HCT116 (cell line): ENCODE data around the gene FNDC3B. TPM values are rescaled to one million over a fixed set of nuclear protein-coding genes. Genes with fewer than 3 reads are reported as not detected.

Experiments used
- ATAC-seq: fragments of 200-7000 bp; cut with Tn5 transposase; 2 replicates; pipeline ENCODE4 v1.9.1; 2020; ENCODE audit warnings: mild to moderate bottlenecking, moderate library complexity
- BruUV-seq: library from RNA; stranded (reverse); fragments of 400-500 nt; replicated peaks from 2 replicates; lab custom pipeline; 2021; lab: Mats Ljungman, UMichigan
- CTCF ChIA-PET: fragments of 300-600 bp; sonication (Branson Sonifier 250); formaldehyde crosslinking; loops from one replicate; lab custom pipeline; 2021; ENCODE audit warnings: antibody characterized with exemption; lab: Charles Lee
- POLR2A ChIA-PET: fragments of 300-600, 350-600 bp; sonication (Branson Sonifier 250); formaldehyde crosslinking; loops from one replicate; lab custom pipeline; 2021; ENCODE audit warnings: antibody characterized with exemption; lab: Charles Lee
- RAD21 ChIA-PET, 2 experiments: fragments of 300-600 bp; sonication (Branson Sonifier 250); formaldehyde crosslinking; loops; one replicate each; lab custom pipeline; 2023; ENCODE audit warnings: low total read pairs in 2 of 2; ENCODE audit not compliant: uncharacterized antibody in 2 of 2, unreplicated experiment in 2 of 2, low non-redundant PET in 1 of 2; lab: Charles Lee
- DNase-seq: peaks from one replicate; pipeline ENCODE4 v3.0.0-alpha.2; 2010; ENCODE audit warnings: low read depth, low spot score
- H2AFZ ChIP-seq: fragments of 200-600 bp; shearing (Covaris generic), sonication (generic); 2 replicates; pipeline ENCODE4 v1.6.1; 2017; ENCODE audit warnings: low read depth, mixed run types, mixed read lengths, antibody characterized with exemption, low read length; ENCODE audit not compliant: poor library complexity, severe bottlenecking
- H3K27ac ChIP-seq: 2 replicates; pipeline ENCODE4 v1.5.1; 2012; ENCODE audit warnings: low read depth, low read length
- H3K27me3 ChIP-seq: fragments of 200-600 bp; sonication (generic); 2 replicates; pipeline ENCODE4 v1.6.1; 2016; ENCODE audit warnings: mixed run types, low read length, mixed read lengths; ENCODE audit not compliant: insufficient read depth
- H3K36me3 ChIP-seq, 2 experiments: fragments of 200-500 bp in 1 of 2; fragments of 200-600 bp in 1 of 2; sonication (Bioruptor generic) in 1 of 2; sonication (generic) in 1 of 2; 2 replicates each; pipeline versions ENCODE4 v1.5.1 to v1.6.1; 2014 to 2016; ENCODE audit warnings: low read length in 2 of 2, inconsistent platforms in 1 of 2, mixed read lengths in 1 of 2, mixed run types in 1 of 2; ENCODE audit not compliant: insufficient read depth in 2 of 2, control insufficient read depth in 1 of 2
- H3K4me1 ChIP-seq, 2 experiments: fragments of 200-600 bp in 1 of 2; sonication (generic) in 1 of 2; 2 replicates each; pipeline versions ENCODE4 v1.5.1 to v1.6.1; 2012 to 2017; ENCODE audit warnings: low read length in 2 of 2, inconsistent platforms in 1 of 2, mild to moderate bottlenecking in 1 of 2, mixed read lengths in 1 of 2, mixed run types in 1 of 2, moderate library complexity in 1 of 2; ENCODE audit not compliant: insufficient read depth in 2 of 2, control insufficient read depth in 1 of 2
- H3K4me2 ChIP-seq: fragments of 200-600 bp; sonication (generic); 2 replicates; pipeline ENCODE4 v1.6.1; 2017; ENCODE audit warnings: mixed run types, low read length, mixed read lengths
- H3K4me3 ChIP-seq, 2 experiments: fragments of 200-600 bp in 1 of 2; sonication (generic) in 1 of 2; replicated peaks in 1 of 2; 2 replicates each; pipeline ENCODE4 v1.5.1; 2011 to 2016; ENCODE audit warnings: low read length in 2 of 2, control low read depth in 1 of 2, low read depth in 1 of 2, mild to moderate bottlenecking in 1 of 2, mixed read lengths in 1 of 2, mixed run types in 1 of 2
- H3K79me2 ChIP-seq: fragments of 200-600 bp; sonication (generic); 2 replicates; pipeline ENCODE4 v1.6.1; 2017; ENCODE audit warnings: mild to moderate bottlenecking, mixed run types, low read length, moderate library complexity, mixed read lengths; ENCODE audit not compliant: insufficient read depth
- H3K9ac ChIP-seq: fragments of 200-600 bp; sonication (generic); 2 replicates; pipeline ENCODE4 v1.6.1; 2016; ENCODE audit warnings: low read length, mixed read lengths
- H3K9me2 ChIP-seq: fragments of 200-600 bp; sonication (generic), shearing (Covaris generic); 2 replicates; pipeline ENCODE4 v1.6.1; 2017; ENCODE audit warnings: mixed run types, mild to moderate bottlenecking, moderate library complexity; ENCODE audit not compliant: insufficient read depth
- H3K9me3 ChIP-seq, 2 experiments: fragments of 200-500 bp in 1 of 2; fragments of 200-600 bp in 1 of 2; sonication (Bioruptor generic) in 1 of 2; sonication (generic) in 1 of 2; 2 replicates each; pipeline ENCODE4 v1.6.1; 2014 to 2017; ENCODE audit warnings: low read length in 2 of 2, mixed read lengths in 2 of 2, inconsistent platforms in 1 of 2, low read depth in 1 of 2, mild to moderate bottlenecking in 1 of 2, mixed run types in 1 of 2, moderate library complexity in 1 of 2; ENCODE audit not compliant: control insufficient read depth in 1 of 2, insufficient read depth in 1 of 2
- H4K20me1 ChIP-seq: fragments of 200-600 bp; sonication (generic), shearing (Covaris generic); 2 replicates; pipeline ENCODE4 v1.6.1; 2017; ENCODE audit warnings: mixed run types, mild to moderate bottlenecking, moderate library complexity; ENCODE audit not compliant: insufficient read depth
- CEBPB ChIP-seq: IDR thresholded peaks from 2 replicates; pipeline ENCODE4 v1.6.1; 2012; ENCODE audit warnings: low read depth
- EGR1 ChIP-seq: IDR thresholded peaks from 2 replicates; pipeline ENCODE4 v1.6.1; 2012; ENCODE audit warnings: low read depth
- ELF1 ChIP-seq: IDR thresholded peaks from 2 replicates; pipeline ENCODE4 v1.6.1; 2012; ENCODE audit warnings: low read depth, borderline replicate concordance
- EZH2 ChIP-seq: fragments of 200-600 bp; sonication (generic); IDR thresholded peaks from 2 replicates; pipeline ENCODE4 v1.6.1; 2017; ENCODE audit warnings: antibody characterized with exemption, mixed run types
- EZH2phosphoT487 ChIP-seq: fragments of 200-600 bp; IDR thresholded peaks from 2 replicates; pipeline ENCODE4 v1.6.1; 2018; ENCODE audit warnings: antibody characterized with exemption, borderline replicate concordance
- JUND ChIP-seq: IDR thresholded peaks from 2 replicates; pipeline ENCODE4 v1.6.1; 2012
- POLR2A ChIP-seq: IDR thresholded peaks from 2 replicates; pipeline ENCODE4 v1.7.0; 2011; ENCODE audit warnings: borderline replicate concordance; ENCODE audit not compliant: insufficient read depth, insufficient read length; ENCODE audit errors: extremely low read depth
- POLR2AphosphoS5 ChIP-seq: IDR thresholded peaks from 2 replicates; pipeline ENCODE4 v1.6.1; 2011; ENCODE audit warnings: mild to moderate bottlenecking, low read depth, low read length, moderate library complexity
- RAD21 ChIP-seq: IDR thresholded peaks from 2 replicates; pipeline ENCODE4 v1.6.1; 2012; ENCODE audit warnings: low read depth, mild to moderate bottlenecking
- SIN3A ChIP-seq: IDR thresholded peaks from 2 replicates; pipeline ENCODE4 v1.6.1; 2012; ENCODE audit warnings: low read depth
- SRF ChIP-seq: IDR thresholded peaks from 2 replicates; pipeline ENCODE4 v1.6.1; 2012; ENCODE audit warnings: low read depth
- YY1 ChIP-seq: IDR thresholded peaks from 2 replicates; pipeline ENCODE4 v1.6.1; 2011; ENCODE audit warnings: low read length, low read depth, moderate library complexity, mild to moderate bottlenecking; ENCODE audit not compliant: insufficient replicate concordance; ENCODE audit errors: extremely low read depth
- intact Hi-C: fragments of 100-400 bp; cut with micrococcal nuclease; formaldehyde crosslinking; loops from 2 replicates; pipeline ENCODE4 v1.10.0; 2022
- total RNA-seq: library from RNA; stranded (reverse); gene quantifications from one replicate; pipeline ENCODE4 v1.2.1, GENCODE V29; 2021; ENCODE audit not compliant: unreplicated experiment
- TF ChIP-seq, protein P1 (sequence below): IDR thresholded peaks from 2 replicates; pipeline ENCODE4 v1.6.1; 2011; ENCODE audit warnings: mild to moderate bottlenecking, low read length, moderate library complexity; ENCODE audit not compliant: insufficient replicate concordance; ENCODE audit errors: extremely low read depth
- TF ChIP-seq, protein P2 (sequence below), 3 experiments: fragments of 200-600 bp in 1 of 3; sonication (generic) in 1 of 3; IDR thresholded peaks in 2 of 3; conservative IDR thresholded peaks in 1 of 3; 2 replicates each; pipeline ENCODE4 v1.5.1; 2012 to 2017; ENCODE audit warnings: low read depth in 2 of 3, low read length in 2 of 3, antibody characterized with exemption in 1 of 3, borderline replicate concordance in 1 of 3, control low read depth in 1 of 3, mild to moderate bottlenecking in 1 of 3, mixed read lengths in 1 of 3, mixed run types in 1 of 3, moderate library complexity in 1 of 3; ENCODE audit not compliant: insufficient read depth in 1 of 3

FNDC3B gene
- total RNA-seq, 1 experiment from 2014 or later, result 45.7 TPM

DNA sequence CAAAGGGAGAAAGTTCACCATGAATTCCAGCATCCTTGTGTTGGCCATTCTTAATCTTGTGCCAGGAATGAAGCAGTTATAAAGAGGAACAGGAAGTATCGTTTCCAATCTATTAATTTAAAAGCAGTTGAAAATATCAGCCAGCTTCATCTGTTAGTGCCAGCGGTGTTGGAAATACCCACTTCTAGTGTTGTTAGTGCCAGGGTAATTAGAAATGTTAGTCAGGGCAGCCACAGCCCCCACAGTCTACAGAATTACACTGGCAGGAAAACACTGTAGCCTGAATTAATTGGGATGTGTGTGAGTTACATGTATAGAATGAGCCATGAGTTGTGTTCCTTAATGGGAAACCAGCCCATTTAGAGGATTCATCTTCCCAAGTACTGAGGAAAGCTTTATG is 281.1 kb downstream of the FNDC3B start:
- Histone ChIP-seq H3K4me3 (no peak overlapping the region), H3K9ac (no peak overlapping the region), H3K79me2 (no peaks in the 10 kb centered on the region), H3K9me3 (no peaks in the 10 kb centered on the region)
- intact Hi-C loops, result no loop called here
- RAD21 ChIA-PET, result no interaction called here
- ATAC-seq, result no peak
- BruUV-seq, result no TSS peak
- TF ChIP-seq ELF1, result no peak
- TF ChIP-seq JUND, result no peak
- no peak for TF ChIP-seq SIN3A
- no peak for TF ChIP-seq EGR1
- TF ChIP-seq CEBPB, result no peak
- no peak for TF ChIP-seq RAD21
- TF ChIP-seq POLR2A, result no peak
- TF ChIP-seq EZH2phosphoT487, result no peak
- TF ChIP-seq, protein P1, sequence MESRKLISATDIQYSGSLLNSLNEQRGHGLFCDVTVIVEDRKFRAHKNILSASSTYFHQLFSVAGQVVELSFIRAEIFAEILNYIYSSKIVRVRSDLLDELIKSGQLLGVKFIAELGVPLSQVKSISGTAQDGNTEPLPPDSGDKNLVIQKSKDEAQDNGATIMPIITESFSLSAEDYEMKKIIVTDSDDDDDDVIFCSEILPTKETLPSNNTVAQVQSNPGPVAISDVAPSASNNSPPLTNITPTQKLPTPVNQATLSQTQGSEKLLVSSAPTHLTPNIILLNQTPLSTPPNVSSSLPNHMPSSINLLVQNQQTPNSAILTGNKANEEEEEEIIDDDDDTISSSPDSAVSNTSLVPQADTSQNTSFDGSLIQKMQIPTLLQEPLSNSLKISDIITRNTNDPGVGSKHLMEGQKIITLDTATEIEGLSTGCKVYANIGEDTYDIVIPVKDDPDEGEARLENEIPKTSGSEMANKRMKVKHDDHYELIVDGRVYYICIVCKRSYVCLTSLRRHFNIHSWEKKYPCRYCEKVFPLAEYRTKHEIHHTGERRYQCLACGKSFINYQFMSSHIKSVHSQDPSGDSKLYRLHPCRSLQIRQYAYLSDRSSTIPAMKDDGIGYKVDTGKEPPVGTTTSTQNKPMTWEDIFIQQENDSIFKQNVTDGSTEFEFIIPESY, result no peak
- no peak for TF ChIP-seq POLR2AphosphoS5
- no peak for TF ChIP-seq SRF
- TF ChIP-seq YY1, result no peak
- TF ChIP-seq EZH2, result no peak
- TF ChIP-seq, protein P2, sequence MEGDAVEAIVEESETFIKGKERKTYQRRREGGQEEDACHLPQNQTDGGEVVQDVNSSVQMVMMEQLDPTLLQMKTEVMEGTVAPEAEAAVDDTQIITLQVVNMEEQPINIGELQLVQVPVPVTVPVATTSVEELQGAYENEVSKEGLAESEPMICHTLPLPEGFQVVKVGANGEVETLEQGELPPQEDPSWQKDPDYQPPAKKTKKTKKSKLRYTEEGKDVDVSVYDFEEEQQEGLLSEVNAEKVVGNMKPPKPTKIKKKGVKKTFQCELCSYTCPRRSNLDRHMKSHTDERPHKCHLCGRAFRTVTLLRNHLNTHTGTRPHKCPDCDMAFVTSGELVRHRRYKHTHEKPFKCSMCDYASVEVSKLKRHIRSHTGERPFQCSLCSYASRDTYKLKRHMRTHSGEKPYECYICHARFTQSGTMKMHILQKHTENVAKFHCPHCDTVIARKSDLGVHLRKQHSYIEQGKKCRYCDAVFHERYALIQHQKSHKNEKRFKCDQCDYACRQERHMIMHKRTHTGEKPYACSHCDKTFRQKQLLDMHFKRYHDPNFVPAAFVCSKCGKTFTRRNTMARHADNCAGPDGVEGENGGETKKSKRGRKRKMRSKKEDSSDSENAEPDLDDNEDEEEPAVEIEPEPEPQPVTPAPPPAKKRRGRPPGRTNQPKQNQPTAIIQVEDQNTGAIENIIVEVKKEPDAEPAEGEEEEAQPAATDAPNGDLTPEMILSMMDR (IDR thresholded peaks at IDR 0.05 in 2 of 3, conservative IDR thresholded peaks at IDR 0.05 in 1 of 3; ENCODE audit: borderline replicate concordance in 1 of 3, insufficient read depth in 1 of 3, low read depth in 2 of 3, low read length in 2 of 3), result no peak
- TF ChIP-seq, all 23 proteins: peak for 0
- no peak overlapping the region for H3K4me2 ChIP-seq
- H3K4me1 ChIP-seq, result peaks cover 23% of the 10 kb centered on the region in 2 experiments
- no peak overlapping the region for H3K27ac ChIP-seq
- no peak for DNase-seq
- H4K20me1 ChIP-seq, result no peaks in the 10 kb centered on the region
- H3K27me3 ChIP-seq, result no peaks in the 10 kb centered on the region
- H2AFZ ChIP-seq, result no peak overlapping the region
- ChIA-PET CTCF (interaction anchor here (2.1 kb wide), 1 partner anchor 12 kb away, joined by 11 read pairs; no protein-coding TSS in a partner anchor), POLR2A (no interaction called here)
- H3K9me2 ChIP-seq, result no peaks in the 10 kb centered on the region
- no peaks in the 10 kb centered on the region for H3K36me3 ChIP-seq
